SU-DHL-6 (cell line): ENCODE measurements around the gene SHROOM1.

Experiments used
- H2AFZ ChIP-seq: fragments of 200-600 bp; sonication (generic); 2 replicates; pipeline ENCODE4 v1.6.1; 2014; ENCODE audit warnings: low read depth, mild to moderate bottlenecking, moderate library complexity, mixed read lengths, antibody characterized with exemption, low read length; ENCODE audit not compliant: severe bottlenecking
- H3F3A ChIP-seq: fragments of 200-600 bp; shearing (Covaris generic); 2 replicates; pipeline ENCODE4 v1.6.0; 2016; ENCODE audit warnings: antibody characterized with exemption, mild to moderate bottlenecking; ENCODE audit not compliant: insufficient read depth
- H3K27ac ChIP-seq: fragments of 200-600 bp; sonication (generic); 2 replicates; pipeline ENCODE4 v1.5.1; 2016; ENCODE audit warnings: low read depth, mild to moderate bottlenecking, low read length, moderate library complexity, mixed read lengths
- H3K27me3 ChIP-seq: fragments of 200-600 bp; sonication (generic), shearing (Covaris generic); 2 replicates; pipeline ENCODE4 v1.6.0; 2014; ENCODE audit warnings: mild to moderate bottlenecking, low read length
- H3K36me3 ChIP-seq: fragments of 200-600 bp; sonication (generic); 2 replicates; pipeline ENCODE4 v1.6.1; 2014; ENCODE audit warnings: mild to moderate bottlenecking, low read length, mixed read lengths
- H3K4me2 ChIP-seq: fragments of 300-600, 200-600 bp; shearing (Covaris generic), sonication (generic); 2 replicates; pipeline ENCODE4 v1.6.0; 2014; ENCODE audit warnings: low read length, low read depth, mild to moderate bottlenecking; ENCODE audit not compliant: poor library complexity, severe bottlenecking
- H3K4me3 ChIP-seq: fragments of 200-600 bp; sonication (generic); 2 replicates; pipeline ENCODE4 v1.5.1; 2014; ENCODE audit warnings: antibody characterized with exemption, low read length, mild to moderate bottlenecking, mixed read lengths; ENCODE audit not compliant: insufficient read depth, poor library complexity, severe bottlenecking
- H3K79me2 ChIP-seq: fragments of 200-600 bp; sonication (generic); 2 replicates; pipeline ENCODE4 v1.6.1; 2014; ENCODE audit warnings: mild to moderate bottlenecking, low read length, moderate library complexity; ENCODE audit not compliant: insufficient read depth
- H3K9ac ChIP-seq: fragments of 200-600 bp; sonication (generic); 2 replicates; pipeline ENCODE4 v1.7.0; 2014; ENCODE audit warnings: mild to moderate bottlenecking, low read length
- H3K9me2 ChIP-seq: fragments of 200-600 bp; sonication (generic); replicated peaks from 2 replicates; pipeline ENCODE4 v1.6.1; 2014; ENCODE audit warnings: low read length; ENCODE audit not compliant: insufficient read depth
- H3K9me3 ChIP-seq: fragments of 200-600 bp; sonication (generic); 2 replicates; pipeline ENCODE4 v1.6.1; 2014; ENCODE audit warnings: low read length, mixed read lengths; ENCODE audit not compliant: insufficient read depth
- H4K20me1 ChIP-seq: fragments of 200-600 bp; sonication (generic); 2 replicates; pipeline ENCODE4 v1.6.1; 2014; ENCODE audit warnings: low read depth, mild to moderate bottlenecking, antibody characterized with exemption, low read length, moderate library complexity, mixed read lengths
- EZH2phosphoT487 ChIP-seq: fragments of 200-600 bp; sonication (generic), shearing (Covaris generic); conservative IDR thresholded peaks from 2 replicates; pipeline ENCODE4 v1.6.1; 2018; ENCODE audit warnings: mild to moderate bottlenecking, antibody characterized with exemption, low read length, moderate library complexity, mixed read lengths
- TF ChIP-seq, protein P1 (sequence below): fragments of 200-600 bp; sonication (generic); IDR thresholded peaks from one replicate; pipeline ENCODE4 v1.5.1; 2017; ENCODE audit warnings: antibody characterized with exemption, mild to moderate bottlenecking, low read length, moderate library complexity; ENCODE audit not compliant: insufficient read depth, poor library complexity, severe bottlenecking

Gene SHROOM1

DNA sequence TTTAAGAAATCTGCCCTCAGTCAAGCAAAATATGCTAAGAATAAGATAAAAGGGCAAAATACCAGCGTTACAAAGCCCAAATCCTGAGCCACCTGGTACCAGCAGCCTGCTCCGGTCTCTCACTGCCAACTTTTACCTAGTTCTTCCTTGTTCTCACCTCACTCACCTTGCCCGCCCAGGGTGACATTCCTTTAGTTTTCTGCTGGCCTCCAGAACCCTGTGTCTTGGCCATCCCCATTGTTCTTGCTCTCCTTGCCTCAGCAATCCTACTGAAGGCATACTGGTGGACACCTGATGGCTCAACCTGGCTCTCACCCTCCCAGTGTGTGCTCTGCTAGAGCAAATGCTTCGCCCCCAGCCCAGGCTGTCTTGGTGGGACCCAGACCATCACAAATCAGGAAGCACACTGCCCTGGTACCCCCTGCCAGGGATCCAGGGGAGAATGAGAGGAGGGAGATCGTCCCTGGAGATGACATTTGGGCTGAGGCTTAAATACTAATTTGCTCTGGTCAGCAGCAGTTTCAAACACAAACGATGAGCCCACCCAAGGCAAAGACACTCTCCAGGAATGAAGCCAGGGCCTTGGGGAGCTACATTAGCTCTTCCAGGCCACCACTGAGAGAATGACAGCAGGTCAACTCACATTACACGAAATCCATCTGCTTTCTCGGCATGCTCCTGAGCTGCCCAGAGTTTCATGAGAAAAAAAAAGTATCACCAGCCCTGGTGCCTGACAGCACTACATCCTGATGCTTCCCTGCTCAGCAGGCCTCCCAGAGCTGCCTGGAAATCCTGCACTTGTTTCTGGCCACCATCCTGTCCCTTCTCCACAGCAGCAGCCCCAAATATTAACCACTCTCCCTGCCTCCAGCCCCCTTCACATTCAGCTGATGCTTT lies 41.2 kb downstream of the SHROOM1 start:
- H3K4me3 ChIP-seq, result no peak overlapping the region
- no peak overlapping the region for H3K4me2 ChIP-seq
- no peaks in the 10 kb centered on the region for H3K79me2 ChIP-seq
- H3K9ac ChIP-seq, result no peak overlapping the region
- H3F3A ChIP-seq, result no peaks in the 10 kb centered on the region
- no peaks in the 10 kb centered on the region for H3K9me3 ChIP-seq
- H2AFZ ChIP-seq, result no peak overlapping the region
- TF ChIP-seq EZH2phosphoT487, result no peak
- TF ChIP-seq, protein P1, sequence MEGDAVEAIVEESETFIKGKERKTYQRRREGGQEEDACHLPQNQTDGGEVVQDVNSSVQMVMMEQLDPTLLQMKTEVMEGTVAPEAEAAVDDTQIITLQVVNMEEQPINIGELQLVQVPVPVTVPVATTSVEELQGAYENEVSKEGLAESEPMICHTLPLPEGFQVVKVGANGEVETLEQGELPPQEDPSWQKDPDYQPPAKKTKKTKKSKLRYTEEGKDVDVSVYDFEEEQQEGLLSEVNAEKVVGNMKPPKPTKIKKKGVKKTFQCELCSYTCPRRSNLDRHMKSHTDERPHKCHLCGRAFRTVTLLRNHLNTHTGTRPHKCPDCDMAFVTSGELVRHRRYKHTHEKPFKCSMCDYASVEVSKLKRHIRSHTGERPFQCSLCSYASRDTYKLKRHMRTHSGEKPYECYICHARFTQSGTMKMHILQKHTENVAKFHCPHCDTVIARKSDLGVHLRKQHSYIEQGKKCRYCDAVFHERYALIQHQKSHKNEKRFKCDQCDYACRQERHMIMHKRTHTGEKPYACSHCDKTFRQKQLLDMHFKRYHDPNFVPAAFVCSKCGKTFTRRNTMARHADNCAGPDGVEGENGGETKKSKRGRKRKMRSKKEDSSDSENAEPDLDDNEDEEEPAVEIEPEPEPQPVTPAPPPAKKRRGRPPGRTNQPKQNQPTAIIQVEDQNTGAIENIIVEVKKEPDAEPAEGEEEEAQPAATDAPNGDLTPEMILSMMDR, result no peak
- H3K27me3 ChIP-seq, result no peaks in the 10 kb centered on the region
- no peak overlapping the region for H3K27ac ChIP-seq
- H4K20me1 ChIP-seq, result no peaks in the 10 kb centered on the region
- no peaks in the 10 kb centered on the region for H3K9me2 ChIP-seq
- H3K36me3 ChIP-seq, result no peaks in the 10 kb centered on the region

DNA sequence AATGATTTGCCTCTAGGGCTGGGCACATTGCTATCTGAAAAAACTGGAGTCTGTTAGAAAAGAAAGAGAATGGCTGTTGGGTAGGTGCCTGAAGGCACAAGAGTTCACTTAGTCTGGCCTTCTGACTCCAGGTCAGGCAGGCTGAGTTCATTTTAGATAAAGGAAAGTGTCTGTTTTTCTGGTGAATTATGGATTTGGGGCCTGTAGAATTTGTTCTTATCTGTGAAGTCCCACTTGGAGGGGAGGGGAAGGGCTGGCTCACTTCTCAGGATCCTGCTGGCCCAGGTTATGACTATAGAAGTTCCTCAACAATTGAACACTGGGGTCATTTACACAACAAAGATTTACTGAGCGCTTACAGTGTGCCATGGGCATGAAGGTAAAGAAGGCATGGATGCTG lies 41.9 kb downstream of the SHROOM1 start:
- H4K20me1 ChIP-seq, result no peaks in the 10 kb centered on the region
- H3K9me2 ChIP-seq, result no peaks in the 10 kb centered on the region
- no peaks in the 10 kb centered on the region for H3K36me3 ChIP-seq
- no peak overlapping the region for H3K27ac ChIP-seq
- H2AFZ ChIP-seq, result no peak overlapping the region
- H3K4me2 ChIP-seq, result no peak overlapping the region
- no peaks in the 10 kb centered on the region for H3K9me3 ChIP-seq
- no peaks in the 10 kb centered on the region for H3F3A ChIP-seq
- TF ChIP-seq EZH2phosphoT487, result no peak
- no peaks in the 10 kb centered on the region for H3K79me2 ChIP-seq
- no peak overlapping the region for H3K4me3 ChIP-seq
- H3K9ac ChIP-seq, result no peak overlapping the region
- H3K27me3 ChIP-seq, result no peaks in the 10 kb centered on the region

DNA sequence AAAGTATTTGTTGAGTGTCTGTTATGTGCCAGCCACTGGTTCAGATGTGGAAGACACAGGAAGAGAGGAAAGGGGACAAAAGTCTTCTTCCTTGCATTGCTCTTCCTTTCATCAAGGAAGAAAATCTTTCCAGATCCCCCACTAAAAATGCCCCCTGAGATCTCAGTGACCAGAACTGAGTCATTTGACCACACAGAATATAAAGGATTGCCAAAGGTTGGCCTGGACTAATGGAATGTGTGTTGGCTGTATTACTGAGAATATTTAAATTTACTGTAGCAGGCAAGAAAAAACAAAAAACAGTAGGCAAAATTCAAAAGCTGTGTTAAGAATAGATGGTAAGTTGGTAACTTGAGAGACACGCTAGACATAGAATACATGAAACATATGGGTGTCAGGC lies 43.4 kb downstream of the SHROOM1 start:
- no peaks in the 10 kb centered on the region for H3K79me2 ChIP-seq
- H2AFZ ChIP-seq, result no peak overlapping the region
- no peak overlapping the region for H3K9ac ChIP-seq
- H3K9me3 ChIP-seq, result no peaks in the 10 kb centered on the region
- no peak overlapping the region for H3K27ac ChIP-seq
- H3K27me3 ChIP-seq, result no peaks in the 10 kb centered on the region
- H3K36me3 ChIP-seq, result no peaks in the 10 kb centered on the region
- no peaks in the 10 kb centered on the region for H3F3A ChIP-seq
- H3K9me2 ChIP-seq, result no peaks in the 10 kb centered on the region
- H3K4me2 ChIP-seq, result no peak overlapping the region
- H4K20me1 ChIP-seq, result no peaks in the 10 kb centered on the region
- no peak overlapping the region for H3K4me3 ChIP-seq
- TF ChIP-seq EZH2phosphoT487, result no peak
- TF ChIP-seq, protein P1, result no peak

DNA sequence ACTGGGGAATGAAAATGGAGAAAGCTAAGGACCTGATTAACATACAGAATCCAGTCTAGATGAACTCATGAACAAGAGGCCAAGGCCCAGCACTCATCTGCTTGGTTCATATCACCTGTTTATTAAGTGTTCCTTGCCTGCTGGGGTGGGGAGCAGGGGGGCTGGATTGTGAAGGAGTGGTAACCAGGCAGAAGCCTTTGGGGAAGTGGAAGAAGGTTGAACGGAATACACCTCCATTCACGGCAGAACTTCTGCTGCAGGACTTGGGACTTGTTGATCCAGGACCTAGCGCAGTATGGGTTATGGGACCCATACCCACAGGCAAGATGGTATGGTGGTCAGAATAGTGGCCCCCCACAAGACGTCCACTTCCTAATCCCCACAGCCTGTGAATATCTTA lies 44.6 kb downstream of the SHROOM1 start:
- Histone ChIP-seq H3K9me3 (no peaks in the 10 kb centered on the region), H4K20me1 (no peaks in the 10 kb centered on the region), H3K27ac (no peak overlapping the region), H3K4me2 (no peak overlapping the region), H3K4me3 (no peak overlapping the region), H2AFZ (no peak overlapping the region), H3K79me2 (no peaks in the 10 kb centered on the region), H3K27me3 (no peaks in the 10 kb centered on the region), H3F3A (no peaks in the 10 kb centered on the region), H3K9me2 (no peaks in the 10 kb centered on the region), H3K9ac (no peak overlapping the region), H3K36me3 (no peaks in the 10 kb centered on the region)
- TF ChIP-seq, protein P1, result no peak
- TF ChIP-seq EZH2phosphoT487, result no peak
